Liver (tissue), 3 donors: Measurements from ENCODE around the gene EWSR1.

Experiments
- EGR1 ChIP-seq, 2 donors: IDR thresholded peaks; 2 replicates each; pipeline ENCODE4 v1.6.1; 2016 to 2018; ENCODE audit warnings: antibody characterized with exemption in 2 of 2, low read depth in 2 of 2
- JUND ChIP-seq, 2 donors: IDR thresholded peaks; 2 replicates each; pipeline ENCODE4 v1.6.1; 2016; ENCODE audit warnings: antibody characterized with exemption in 2 of 2
- RAD21 ChIP-seq, 2 donors: IDR thresholded peaks; 2 replicates each; pipeline ENCODE4 v1.6.1; 2016; ENCODE audit warnings: antibody characterized with exemption in 2 of 2, mild to moderate bottlenecking in 2 of 2
- TAF1 ChIP-seq: conservative IDR thresholded peaks from 2 replicates; pipeline ENCODE4 v1.6.1; 2016; ENCODE audit warnings: antibody characterized with exemption, mild to moderate bottlenecking
- YY1 ChIP-seq: IDR thresholded peaks from 2 replicates; pipeline ENCODE4 v1.6.1; 2016; ENCODE audit warnings: antibody characterized with exemption, mild to moderate bottlenecking
- TF ChIP-seq, protein P1 (sequence below): fragments of 150-350 bp; IDR thresholded peaks from 2 replicates; pipeline ENCODE4 v1.5.1; 2017; ENCODE audit warnings: improper control_type of control experiment, low read depth, low read length; ENCODE audit not compliant: missing input control
- TF ChIP-seq, protein P2 (sequence below): IDR thresholded peaks from 2 replicates; pipeline ENCODE4 v1.6.1; 2016; ENCODE audit warnings: antibody characterized with exemption
- TF ChIP-seq, protein P3 (sequence below): IDR thresholded peaks from 2 replicates; pipeline ENCODE4 v1.6.1; 2016; ENCODE audit warnings: antibody characterized with exemption
- donor health status: healthy.
- donor health status: healthy.

- TF ChIP-seq, protein P1, sequence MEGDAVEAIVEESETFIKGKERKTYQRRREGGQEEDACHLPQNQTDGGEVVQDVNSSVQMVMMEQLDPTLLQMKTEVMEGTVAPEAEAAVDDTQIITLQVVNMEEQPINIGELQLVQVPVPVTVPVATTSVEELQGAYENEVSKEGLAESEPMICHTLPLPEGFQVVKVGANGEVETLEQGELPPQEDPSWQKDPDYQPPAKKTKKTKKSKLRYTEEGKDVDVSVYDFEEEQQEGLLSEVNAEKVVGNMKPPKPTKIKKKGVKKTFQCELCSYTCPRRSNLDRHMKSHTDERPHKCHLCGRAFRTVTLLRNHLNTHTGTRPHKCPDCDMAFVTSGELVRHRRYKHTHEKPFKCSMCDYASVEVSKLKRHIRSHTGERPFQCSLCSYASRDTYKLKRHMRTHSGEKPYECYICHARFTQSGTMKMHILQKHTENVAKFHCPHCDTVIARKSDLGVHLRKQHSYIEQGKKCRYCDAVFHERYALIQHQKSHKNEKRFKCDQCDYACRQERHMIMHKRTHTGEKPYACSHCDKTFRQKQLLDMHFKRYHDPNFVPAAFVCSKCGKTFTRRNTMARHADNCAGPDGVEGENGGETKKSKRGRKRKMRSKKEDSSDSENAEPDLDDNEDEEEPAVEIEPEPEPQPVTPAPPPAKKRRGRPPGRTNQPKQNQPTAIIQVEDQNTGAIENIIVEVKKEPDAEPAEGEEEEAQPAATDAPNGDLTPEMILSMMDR = no peak
- TF ChIP-seq RAD21 (IDR thresholded peaks at IDR 0.05) = no peak
- TF ChIP-seq JUND (IDR thresholded peaks at IDR 0.05) = no peak
- no peak for TF ChIP-seq YY1
- TF ChIP-seq EGR1 (IDR thresholded peaks at IDR 0.05; ENCODE audit: low read depth in 2 of 2) = no peak
- TF ChIP-seq, protein P2, sequence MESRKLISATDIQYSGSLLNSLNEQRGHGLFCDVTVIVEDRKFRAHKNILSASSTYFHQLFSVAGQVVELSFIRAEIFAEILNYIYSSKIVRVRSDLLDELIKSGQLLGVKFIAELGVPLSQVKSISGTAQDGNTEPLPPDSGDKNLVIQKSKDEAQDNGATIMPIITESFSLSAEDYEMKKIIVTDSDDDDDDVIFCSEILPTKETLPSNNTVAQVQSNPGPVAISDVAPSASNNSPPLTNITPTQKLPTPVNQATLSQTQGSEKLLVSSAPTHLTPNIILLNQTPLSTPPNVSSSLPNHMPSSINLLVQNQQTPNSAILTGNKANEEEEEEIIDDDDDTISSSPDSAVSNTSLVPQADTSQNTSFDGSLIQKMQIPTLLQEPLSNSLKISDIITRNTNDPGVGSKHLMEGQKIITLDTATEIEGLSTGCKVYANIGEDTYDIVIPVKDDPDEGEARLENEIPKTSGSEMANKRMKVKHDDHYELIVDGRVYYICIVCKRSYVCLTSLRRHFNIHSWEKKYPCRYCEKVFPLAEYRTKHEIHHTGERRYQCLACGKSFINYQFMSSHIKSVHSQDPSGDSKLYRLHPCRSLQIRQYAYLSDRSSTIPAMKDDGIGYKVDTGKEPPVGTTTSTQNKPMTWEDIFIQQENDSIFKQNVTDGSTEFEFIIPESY = no peak
- TF ChIP-seq, protein P3, sequence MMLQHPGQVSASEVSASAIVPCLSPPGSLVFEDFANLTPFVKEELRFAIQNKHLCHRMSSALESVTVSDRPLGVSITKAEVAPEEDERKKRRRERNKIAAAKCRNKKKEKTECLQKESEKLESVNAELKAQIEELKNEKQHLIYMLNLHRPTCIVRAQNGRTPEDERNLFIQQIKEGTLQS = no peak
- no peak for TF ChIP-seq TAF1
Measured at GRCh38 chr22:29334148-29334547, 66.1 kb downstream of the EWSR1 start.
